ENCODE data around the gene KRTAP10-3. TPM values are rescaled to one million over a fixed set of nuclear protein-coding genes. Genes with fewer than 3 reads are reported as not detected.

The KRTAP10-3 gene
- total RNA-seq, 1 donor from 2014 or later: not detected

DNA sequence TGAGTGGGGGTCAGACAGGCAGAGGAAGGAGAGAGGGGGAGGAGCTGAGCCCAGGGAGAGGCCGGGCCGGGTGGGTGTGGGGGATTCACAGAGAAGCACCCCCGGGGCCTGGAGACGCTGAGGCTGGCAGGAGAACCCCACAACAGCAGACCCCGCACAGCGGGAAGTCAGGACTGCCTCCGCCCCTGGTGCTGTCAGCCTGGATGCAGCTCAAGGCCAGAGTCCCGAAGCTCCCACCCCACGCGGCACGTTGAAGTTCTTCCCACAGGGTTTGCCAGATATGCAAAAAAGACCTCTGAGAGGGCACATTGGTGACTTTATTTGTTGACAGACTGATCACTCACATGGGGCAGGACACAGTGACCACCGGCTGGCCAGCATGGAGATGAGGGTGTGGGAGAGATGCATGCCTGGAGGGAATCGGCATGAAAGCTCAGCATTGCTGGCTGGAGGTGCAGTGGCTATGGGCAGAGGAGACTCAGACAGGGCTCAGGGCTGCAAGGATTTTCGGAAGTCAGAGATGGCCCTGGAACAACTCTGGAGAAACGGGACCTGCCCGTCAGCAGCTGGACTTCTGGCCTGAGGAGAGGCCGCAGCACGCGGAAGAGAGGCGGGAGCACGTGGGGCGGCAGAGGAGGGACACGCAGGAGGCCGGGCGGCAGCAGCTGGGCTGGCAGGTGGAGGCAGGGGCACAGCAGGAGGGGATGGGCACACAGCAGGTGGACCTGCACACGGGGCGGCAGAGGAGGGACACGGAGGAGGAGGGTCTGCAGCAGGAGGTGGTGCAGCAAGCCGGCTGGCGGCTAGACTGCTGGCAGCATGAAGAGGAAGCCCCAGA lies 885 bp downstream of the KRTAP10-3 start:
- TF ChIP-seq, protein P1, sequence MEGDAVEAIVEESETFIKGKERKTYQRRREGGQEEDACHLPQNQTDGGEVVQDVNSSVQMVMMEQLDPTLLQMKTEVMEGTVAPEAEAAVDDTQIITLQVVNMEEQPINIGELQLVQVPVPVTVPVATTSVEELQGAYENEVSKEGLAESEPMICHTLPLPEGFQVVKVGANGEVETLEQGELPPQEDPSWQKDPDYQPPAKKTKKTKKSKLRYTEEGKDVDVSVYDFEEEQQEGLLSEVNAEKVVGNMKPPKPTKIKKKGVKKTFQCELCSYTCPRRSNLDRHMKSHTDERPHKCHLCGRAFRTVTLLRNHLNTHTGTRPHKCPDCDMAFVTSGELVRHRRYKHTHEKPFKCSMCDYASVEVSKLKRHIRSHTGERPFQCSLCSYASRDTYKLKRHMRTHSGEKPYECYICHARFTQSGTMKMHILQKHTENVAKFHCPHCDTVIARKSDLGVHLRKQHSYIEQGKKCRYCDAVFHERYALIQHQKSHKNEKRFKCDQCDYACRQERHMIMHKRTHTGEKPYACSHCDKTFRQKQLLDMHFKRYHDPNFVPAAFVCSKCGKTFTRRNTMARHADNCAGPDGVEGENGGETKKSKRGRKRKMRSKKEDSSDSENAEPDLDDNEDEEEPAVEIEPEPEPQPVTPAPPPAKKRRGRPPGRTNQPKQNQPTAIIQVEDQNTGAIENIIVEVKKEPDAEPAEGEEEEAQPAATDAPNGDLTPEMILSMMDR (IDR thresholded peaks at IDR 0.05): no peak
- Mint-ChIP-seq H3K27ac (ENCODE audit: unreplicated experiment) (no peak overlapping the region), H3K27me3 (ENCODE audit: low read depth) (peaks cover 42% of the 10 kb centered on the region), H3K4me1 (ENCODE audit: low read depth) (no peaks in the 10 kb centered on the region), H3K9me3 (ENCODE audit: low read depth) (peaks cover 19% of the 10 kb centered on the region), H3K36me3 (ENCODE audit: low read depth) (peaks cover 11% of the 10 kb centered on the region), H3K4me3 (ENCODE audit: unreplicated experiment) (no peak overlapping the region)
- DNase-seq (ENCODE audit: low spot score): no peak

DNA sequence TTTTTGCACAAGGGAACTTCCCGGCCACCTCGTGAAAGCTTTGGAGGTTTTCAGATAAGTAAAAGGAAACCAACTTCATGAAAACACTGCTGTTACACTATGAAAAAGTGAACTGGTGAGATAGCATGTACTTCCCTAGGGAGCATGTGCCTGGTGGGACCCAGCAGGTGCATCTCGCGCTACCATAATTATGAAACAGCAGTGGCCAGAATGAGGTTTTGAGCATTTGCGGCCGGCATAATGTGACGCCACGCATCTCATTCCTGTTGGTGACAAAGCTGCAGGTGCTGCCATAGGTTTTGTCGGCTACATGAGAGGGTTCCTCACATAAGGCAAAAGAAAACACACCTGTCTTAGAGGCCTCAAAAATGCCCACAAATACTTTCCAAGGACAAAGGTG lies 1.7 kb downstream of the KRTAP10-3 start:
- Mint-ChIP-seq H3K4me3 (ENCODE audit: unreplicated experiment) (no peak overlapping the region), H3K27me3 (ENCODE audit: low read depth) (peaks cover 34% of the 10 kb centered on the region), H3K27ac (ENCODE audit: unreplicated experiment) (no peak overlapping the region), H3K9me3 (ENCODE audit: low read depth) (peaks cover 12% of the 10 kb centered on the region), H3K4me1 (ENCODE audit: low read depth) (no peaks in the 10 kb centered on the region), H3K36me3 (ENCODE audit: low read depth) (peaks cover 7% of the 10 kb centered on the region)
- no peak for DNase-seq (ENCODE audit: low spot score)
- TF ChIP-seq, protein P1 (IDR thresholded peaks at IDR 0.05): no peak

DNA sequence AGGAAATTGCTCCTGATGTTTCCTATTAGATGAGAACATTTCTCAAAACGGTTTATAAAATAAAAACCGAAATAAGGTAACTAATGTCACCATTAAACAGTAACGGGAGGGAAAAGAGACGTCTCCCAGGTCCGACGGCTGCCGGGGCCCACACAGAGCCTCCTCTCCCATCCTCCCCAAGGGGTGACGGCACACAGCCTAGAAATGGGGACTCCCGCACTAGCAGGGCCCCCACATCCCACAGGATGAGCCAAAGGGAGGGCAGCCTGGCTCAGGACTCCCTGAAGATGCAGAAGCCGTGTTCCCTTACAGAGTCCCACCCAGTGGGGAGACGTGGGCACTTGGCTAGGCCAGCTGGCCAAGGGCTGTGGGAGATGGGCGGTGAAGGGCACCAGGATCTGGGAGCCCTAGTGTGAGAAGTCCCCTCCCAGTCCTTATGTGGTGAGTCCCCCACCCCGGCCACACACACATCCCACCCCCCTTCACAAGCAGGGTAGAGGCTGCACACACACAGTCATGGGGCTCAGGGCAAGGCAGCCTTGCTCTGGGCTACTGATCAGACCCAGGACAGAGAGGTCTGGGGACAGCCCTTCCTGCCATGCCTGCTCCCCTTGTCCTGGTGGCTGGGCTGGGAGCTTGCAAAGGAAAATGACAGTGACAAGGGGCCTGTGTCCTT lies 3.3 kb downstream of the KRTAP10-3 start:
- DNase-seq (ENCODE audit: low spot score): no peak
- Mint-ChIP-seq H3K4me3 (ENCODE audit: unreplicated experiment) (no peak overlapping the region), H3K9me3 (ENCODE audit: low read depth) (peaks cover 4% of the 10 kb centered on the region), H3K4me1 (ENCODE audit: low read depth) (peaks cover 5% of the 10 kb centered on the region), H3K27ac (ENCODE audit: unreplicated experiment) (no peak overlapping the region), H3K27me3 (ENCODE audit: low read depth) (peaks cover 28% of the 10 kb centered on the region), H3K36me3 (ENCODE audit: low read depth) (peaks cover 2% of the 10 kb centered on the region)
- TF ChIP-seq, protein P1 (IDR thresholded peaks at IDR 0.05): no peak

DNA sequence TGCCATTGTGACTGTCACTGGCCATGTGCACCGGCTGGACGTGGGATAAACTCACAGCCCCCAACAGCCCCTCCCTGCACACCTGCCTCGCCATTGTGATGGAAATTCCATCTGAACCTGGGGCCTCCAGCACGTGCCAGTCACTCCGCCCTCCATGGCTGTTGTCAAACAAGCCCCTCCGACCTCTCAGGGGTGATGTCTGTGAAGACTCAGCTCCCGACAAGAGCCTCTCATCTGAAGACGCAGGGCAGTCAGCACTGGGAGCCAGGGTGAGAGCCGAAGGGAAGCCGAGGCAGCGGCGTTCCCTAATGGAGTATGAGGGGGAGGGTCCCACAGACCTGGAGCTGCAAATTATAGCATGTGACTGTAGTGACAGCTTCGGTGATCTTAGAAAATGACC lies 5.9 kb downstream of the KRTAP10-3 start:
- Mint-ChIP-seq H3K9me3 (ENCODE audit: low read depth) (peaks cover 1% of the 10 kb centered on the region), H3K4me1 (ENCODE audit: low read depth) (peaks cover 16% of the 10 kb centered on the region), H3K27me3 (ENCODE audit: low read depth) (peaks cover 18% of the 10 kb centered on the region), H3K36me3 (ENCODE audit: low read depth) (peaks cover 2% of the 10 kb centered on the region), H3K4me3 (ENCODE audit: unreplicated experiment) (no peak overlapping the region), H3K27ac (ENCODE audit: unreplicated experiment) (no peak overlapping the region)
- TF ChIP-seq, protein P1 (IDR thresholded peaks at IDR 0.05): no peak
- DNase-seq (ENCODE audit: low spot score): no peak

DNA sequence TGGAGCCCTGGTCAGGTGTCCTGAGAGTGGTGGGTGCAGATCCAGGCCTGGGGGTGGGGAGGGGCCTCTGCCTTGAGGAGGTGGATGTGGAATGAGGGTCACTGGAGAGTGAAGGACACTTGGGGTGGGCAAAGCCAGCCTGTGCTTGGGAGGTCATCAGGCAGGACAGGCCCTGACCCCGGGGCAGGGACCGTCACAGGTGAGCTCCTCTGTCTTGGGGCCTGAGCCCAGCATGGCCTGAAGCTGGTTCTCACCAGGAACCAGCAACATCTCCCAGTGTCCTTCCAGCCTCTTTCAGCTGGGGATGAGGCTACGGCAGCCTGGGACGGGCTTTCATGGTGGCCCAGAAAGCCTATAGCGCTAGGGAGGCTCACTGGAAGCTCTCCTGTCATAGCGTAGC lies 6.5 kb downstream of the KRTAP10-3 start:
- H3K9me3 Mint-ChIP-seq (ENCODE audit: low read depth): peaks cover 6% of the 10 kb centered on the region

More for the DNA sequence above, 6.5 kb downstream of the KRTAP10-3 start:
- H3K27me3 Mint-ChIP-seq (ENCODE audit: low read depth): peaks cover 17% of the 10 kb centered on the region
- peaks cover 16% of the 10 kb centered on the region for H3K4me1 Mint-ChIP-seq (ENCODE audit: low read depth)
- peaks cover 4% of the 10 kb centered on the region for H3K36me3 Mint-ChIP-seq (ENCODE audit: low read depth)
- DNase-seq (ENCODE audit: low spot score): no peak
- H3K27ac Mint-ChIP-seq (ENCODE audit: unreplicated experiment): no peak overlapping the region
- H3K4me3 Mint-ChIP-seq (ENCODE audit: unreplicated experiment): no peak overlapping the region
- TF ChIP-seq, protein P1 (IDR thresholded peaks at IDR 0.05): no peak
